Measurements from ENCODE around the gene IDH2.

Gene IDH2

GRCh38 chr15:90101969-90102890, at the start of gene IDH2 (continued):
- TF ChIP-seq ZNF626 (tag by site-specific recombination; IDR thresholded peaks at IDR 0.05): no peak; the same call in 1 of the 2 replicates
- 0 out of 2 replicates have a peak, but pooled peaks have one; percentile 21 for TF ChIP-seq ZNF449 (tag by site-specific recombination; IDR thresholded peaks at IDR 0.05)
- 0 out of 2 replicates have a peak, but pooled peaks have one; percentile 30 for TF ChIP-seq ZNF629 (tag by site-specific recombination; IDR thresholded peaks at IDR 0.05)
- TF ChIP-seq HOXD13 (CRISPR knock-in tag; IDR thresholded peaks at IDR 0.05; ENCODE audit: borderline replicate concordance): no peak
- peak; percentile 50; the same call in 1 of the 2 replicates for TF ChIP-seq ZSCAN30 (tag by site-specific recombination; IDR thresholded peaks at IDR 0.05)
- TF ChIP-seq SP7 (tag by site-specific recombination; IDR thresholded peaks at IDR 0.05): peak; percentile 40; the same call in 1 of the 2 replicates
- peak; percentile 27 for TF ChIP-seq IKZF3 (tag by site-specific recombination; IDR thresholded peaks at IDR 0.05)
- TF ChIP-seq ZNF645 (tag by site-specific recombination; IDR thresholded peaks at IDR 0.05): no peak
- no peak for TF ChIP-seq SCRT1 (tag by site-specific recombination; IDR thresholded peaks at IDR 0.05; ENCODE audit: borderline replicate concordance)
- no peak for TF ChIP-seq ZNF623 (tag by site-specific recombination; IDR thresholded peaks at IDR 0.05)
- no peak for TF ChIP-seq ZNF155 (tag by site-specific recombination; IDR thresholded peaks at IDR 0.05)
- TF ChIP-seq ZNF274 (IDR thresholded peaks at IDR 0.05; ENCODE audit: low read length): no peak
- no peak for TF ChIP-seq ZNF274 (tag by site-specific recombination; IDR thresholded peaks at IDR 0.05; ENCODE audit: borderline replicate concordance)
- TF ChIP-seq ZNF2 (tag by site-specific recombination; IDR thresholded peaks at IDR 0.05): no peak
- TF ChIP-seq ZNF175 (tag by site-specific recombination; IDR thresholded peaks at IDR 0.05): no peak
- peak; percentile 68 for TF ChIP-seq ZBTB26 (tag by site-specific recombination; optimal IDR thresholded peaks at IDR 0.05)
- TF ChIP-seq ZNF561 (tag by site-specific recombination; IDR thresholded peaks at IDR 0.05; ENCODE audit: borderline replicate concordance): peak; percentile 66
- TF ChIP-seq ZSCAN5A (tag by site-specific recombination; IDR thresholded peaks at IDR 0.05): no peak
- no peak for TF ChIP-seq ZNF148 (tag by site-specific recombination; IDR thresholded peaks at IDR 0.05; ENCODE audit: borderline replicate concordance)
- no peak for TF ChIP-seq PRDM1 (tag by site-specific recombination; IDR thresholded peaks at IDR 0.05)
- TF ChIP-seq ZNF596 (tag by site-specific recombination; IDR thresholded peaks at IDR 0.05): 0 out of 2 replicates have a peak, but pooled peaks have one; percentile 1
- no peak for TF ChIP-seq ZNF571 (tag by site-specific recombination; IDR thresholded peaks at IDR 0.05)
- peak; percentile 65 for TF ChIP-seq ZNF600 (tag by site-specific recombination; IDR thresholded peaks at IDR 0.05)
- no peak for TF ChIP-seq ZBTB7A (tag by site-specific recombination; IDR thresholded peaks at IDR 0.05; ENCODE audit: low read depth)
- no peak for TF ChIP-seq ZNF280D (tag by site-specific recombination; IDR thresholded peaks at IDR 0.05)
- no peak for TF ChIP-seq ZNF223 (tag by site-specific recombination; IDR thresholded peaks at IDR 0.05)
- TF ChIP-seq GFI1B (tag by site-specific recombination; IDR thresholded peaks at IDR 0.05): no peak
- no peak; the same call in 1 of the 2 replicates for TF ChIP-seq ZNF335 (tag by site-specific recombination; conservative IDR thresholded peaks at IDR 0.05)
- TF ChIP-seq KLF16 (tag by site-specific recombination; IDR thresholded peaks at IDR 0.05): no peak
